GM23338 (cell line): ENCODE results near the gene FYCO1. TPM values are rescaled to one million over a fixed set of nuclear protein-coding genes. Genes with fewer than 3 reads are reported as not detected.

Experiments used
- ATAC-seq: fragments of 200-7000 bp; cut with Tn5 transposase; 3 replicates; pipeline ENCODE4 v1.9.1; 2020
- DNase-seq: peaks from one replicate; pipeline ENCODE4 v3.0.0-alpha.2; 2015; ENCODE audit warnings: low spot score
- H2AFZ ChIP-seq: fragments of 200-600 bp; sonication (generic); 2 replicates; pipeline ENCODE4 v1.8.0; 2016; ENCODE audit warnings: antibody characterized with exemption, mild to moderate bottlenecking, moderate library complexity
- H3F3A ChIP-seq: fragments of 200-600 bp; sonication (generic); replicated peaks from 2 replicates; pipeline ENCODE4 v1.8.0; 2017; ENCODE audit warnings: antibody characterized with exemption, mixed run types, low read depth
- H3K27ac ChIP-seq: fragments of 200-600 bp; sonication (generic); 2 replicates; pipeline ENCODE4 v1.6.1; 2016; ENCODE audit warnings: low read depth
- H3K27me3 ChIP-seq: fragments of 200-600 bp; sonication (generic); 2 replicates; pipeline ENCODE4 v1.8.0; 2016; ENCODE audit warnings: mild to moderate bottlenecking, mixed run types, moderate library complexity; ENCODE audit not compliant: insufficient read depth
- H3K36me3 ChIP-seq: fragments of 200-600 bp; sonication (generic); 2 replicates; pipeline ENCODE4 v1.8.0; 2016; ENCODE audit warnings: mild to moderate bottlenecking; ENCODE audit not compliant: insufficient read depth
- H3K4me1 ChIP-seq: fragments of 200-600 bp; sonication (generic); 2 replicates; pipeline ENCODE4 v1.8.0; 2016; ENCODE audit warnings: mild to moderate bottlenecking, moderate library complexity; ENCODE audit not compliant: insufficient read depth
- H3K4me2 ChIP-seq: fragments of 200-600 bp; sonication (generic); 2 replicates; pipeline ENCODE4 v1.7.1; 2017; ENCODE audit warnings: mixed run types
- H3K4me3 ChIP-seq: fragments of 200-600 bp; sonication (generic); 2 replicates; pipeline ENCODE4 v1.6.1; 2016; ENCODE audit warnings: mixed run types
- H3K79me2 ChIP-seq: fragments of 200-600 bp; sonication (generic); replicated peaks from 2 replicates; pipeline ENCODE4 v1.8.0; 2017; ENCODE audit warnings: mild to moderate bottlenecking; ENCODE audit not compliant: insufficient read depth
- H3K9me2 ChIP-seq: fragments of 200-600 bp; sonication (generic); 2 replicates; pipeline ENCODE4 v1.8.0; 2017; ENCODE audit not compliant: insufficient read depth
- H4K20me1 ChIP-seq: fragments of 200-600 bp; sonication (generic); replicated peaks from 2 replicates; pipeline ENCODE4 v1.8.0; 2017; ENCODE audit warnings: mild to moderate bottlenecking; ENCODE audit not compliant: insufficient read depth
- H3K27ac Mint-ChIP-seq: 2 replicates; pipeline ENCODE4 v1.8.0; 2020; ENCODE audit warnings: inconsistent platforms, mild to moderate bottlenecking, moderate library complexity, mixed read lengths
- H3K27me3 Mint-ChIP-seq: 3 replicates; pipeline ENCODE4 v1.8.0; 2022; ENCODE audit warnings: low read depth, mild to moderate bottlenecking, moderate library complexity, mixed read lengths, inconsistent platforms; ENCODE audit not compliant: insufficient read depth, poor library complexity
- H3K36me3 Mint-ChIP-seq: 3 replicates; pipeline ENCODE4 v1.8.0; 2021; ENCODE audit warnings: low read depth, mild to moderate bottlenecking, inconsistent platforms, moderate library complexity, mixed read lengths
- H3K4me1 Mint-ChIP-seq: 3 replicates; pipeline ENCODE4 v1.8.0; 2020; ENCODE audit warnings: mild to moderate bottlenecking, inconsistent platforms, mixed read lengths
- H3K4me3 Mint-ChIP-seq: 3 replicates; pipeline ENCODE4 v1.8.0; 2021; ENCODE audit warnings: moderate library complexity, mild to moderate bottlenecking, inconsistent platforms, mixed read lengths
- H3K9me3 Mint-ChIP-seq: 3 replicates; pipeline ENCODE4 v1.8.0; 2020; ENCODE audit warnings: moderate library complexity, mild to moderate bottlenecking, inconsistent platforms, mixed read lengths
- CREB1 ChIP-seq: fragments of 250-450 bp; sonication (Bioruptor Pico); IDR thresholded peaks from 2 replicates; pipeline ENCODE4 v1.5.0; 2020; ENCODE audit warnings: low read depth, mild to moderate bottlenecking, moderate library complexity
- CTCF ChIP-seq, 2 experiments: fragments of 200-600 bp in 1 of 2; sonication (generic) in 1 of 2; conservative IDR thresholded peaks; 2 replicates each; pipeline versions ENCODE4 v1.5.1 to v1.6.1; 2016 to 2017; ENCODE audit warnings: antibody characterized with exemption in 2 of 2, low read depth in 2 of 2, mild to moderate bottlenecking in 2 of 2, moderate library complexity in 1 of 2
- EZH2 ChIP-seq: fragments of 200-600 bp; sonication (generic); IDR thresholded peaks from one replicate; pipeline ENCODE4 v1.8.0; 2017; ENCODE audit warnings: antibody characterized with exemption, mild to moderate bottlenecking, low read depth; ENCODE audit not compliant: unreplicated experiment
- EZH2phosphoT487 ChIP-seq: fragments of 200-600 bp; sonication (generic); IDR thresholded peaks from one replicate; pipeline ENCODE4 v1.8.1; 2018; ENCODE audit warnings: antibody characterized with exemption; ENCODE audit not compliant: unreplicated experiment
- JUNB ChIP-seq: IDR thresholded peaks from one replicate; pipeline ENCODE4 v1.6.1; 2016; ENCODE audit warnings: antibody characterized with exemption; ENCODE audit not compliant: unreplicated experiment
- NANOG ChIP-seq: IDR thresholded peaks from 2 replicates; pipeline ENCODE4 v1.6.1; 2016; ENCODE audit warnings: antibody characterized with exemption, borderline replicate concordance
- REST ChIP-seq: IDR thresholded peaks from one replicate; pipeline ENCODE4 v1.6.1; 2018; ENCODE audit warnings: antibody characterized with exemption; ENCODE audit not compliant: unreplicated experiment
- STAT1 ChIP-seq: IDR thresholded peaks from one replicate; pipeline ENCODE4 v1.6.1; 2016; ENCODE audit warnings: antibody characterized with exemption; ENCODE audit not compliant: unreplicated experiment
- ZNF114 ChIP-seq: fragments of 250-450 bp; sonication (Bioruptor Pico); IDR thresholded peaks from 2 replicates; pipeline ENCODE4 v1.5.0; 2020; ENCODE audit warnings: mild to moderate bottlenecking, moderate library complexity
- ZNF331 ChIP-seq: fragments of 250-450 bp; sonication (Bioruptor Pico); IDR thresholded peaks from 2 replicates; pipeline ENCODE4 v1.5.0; 2020; ENCODE audit warnings: low read depth, mild to moderate bottlenecking, moderate library complexity
- ZNF462 ChIP-seq: fragments of 250-450 bp; sonication (Bioruptor Pico); IDR thresholded peaks from 2 replicates; pipeline ENCODE4 v1.5.0; 2020; ENCODE audit warnings: mild to moderate bottlenecking, moderate library complexity
- polyA plus RNA-seq: library from polyadenylated mRNA; unstranded; fragments of >200 nt; fragmentation: Nextera tagmentation; extraction: Ambion mirVana; gene quantifications from 2 replicates; pipeline ENCODE4 v1.2.1, GENCODE V29; 2016
- total RNA-seq: library from RNA; depleted of rRNA; stranded (reverse); fragments of >200 nt; shearing (Covaris generic); gene quantifications from 2 replicates; pipeline ENCODE4 v1.2.3, GENCODE V29; 2014

The FYCO1 gene
- total and polyA plus RNA-seq, 2 experiments from 2014 or later, result 4.5 to 17.2 TPM

DNA sequence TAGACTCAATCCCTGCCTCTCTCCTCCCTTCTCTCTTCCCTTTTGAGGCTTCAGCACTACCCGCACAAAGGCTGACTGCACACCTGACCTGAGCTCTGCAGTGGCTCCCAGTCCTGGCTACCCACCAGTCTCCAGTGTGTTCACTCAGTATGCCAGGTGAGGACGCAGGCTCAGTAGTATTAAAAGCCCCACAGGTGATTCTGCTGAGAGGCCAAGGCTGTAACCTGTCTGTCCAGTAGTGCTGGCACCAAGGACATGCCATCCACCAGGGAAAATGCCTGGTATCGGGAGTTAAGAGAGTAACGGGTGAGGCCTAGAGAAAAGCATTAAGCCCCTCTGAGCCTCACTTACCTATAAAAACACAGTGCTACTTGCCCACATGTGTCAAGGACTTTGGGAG lies 20.9 kb downstream of the FYCO1 start (continued):
- TF ChIP-seq CTCF (conservative IDR thresholded peaks at IDR 0.05; ENCODE audit: low read depth in 2 of 2), result no peak
- no peak for TF ChIP-seq JUNB
- no peak for TF ChIP-seq ZNF114 (CRISPR knock-in tag)
- TF ChIP-seq STAT1, result no peak
- no peak for TF ChIP-seq CREB1 (CRISPR knock-in tag)
- no peak for TF ChIP-seq ZNF331 (CRISPR knock-in tag)
- TF ChIP-seq NANOG, result no peak
- TF ChIP-seq EZH2phosphoT487, result no peak

DNA sequence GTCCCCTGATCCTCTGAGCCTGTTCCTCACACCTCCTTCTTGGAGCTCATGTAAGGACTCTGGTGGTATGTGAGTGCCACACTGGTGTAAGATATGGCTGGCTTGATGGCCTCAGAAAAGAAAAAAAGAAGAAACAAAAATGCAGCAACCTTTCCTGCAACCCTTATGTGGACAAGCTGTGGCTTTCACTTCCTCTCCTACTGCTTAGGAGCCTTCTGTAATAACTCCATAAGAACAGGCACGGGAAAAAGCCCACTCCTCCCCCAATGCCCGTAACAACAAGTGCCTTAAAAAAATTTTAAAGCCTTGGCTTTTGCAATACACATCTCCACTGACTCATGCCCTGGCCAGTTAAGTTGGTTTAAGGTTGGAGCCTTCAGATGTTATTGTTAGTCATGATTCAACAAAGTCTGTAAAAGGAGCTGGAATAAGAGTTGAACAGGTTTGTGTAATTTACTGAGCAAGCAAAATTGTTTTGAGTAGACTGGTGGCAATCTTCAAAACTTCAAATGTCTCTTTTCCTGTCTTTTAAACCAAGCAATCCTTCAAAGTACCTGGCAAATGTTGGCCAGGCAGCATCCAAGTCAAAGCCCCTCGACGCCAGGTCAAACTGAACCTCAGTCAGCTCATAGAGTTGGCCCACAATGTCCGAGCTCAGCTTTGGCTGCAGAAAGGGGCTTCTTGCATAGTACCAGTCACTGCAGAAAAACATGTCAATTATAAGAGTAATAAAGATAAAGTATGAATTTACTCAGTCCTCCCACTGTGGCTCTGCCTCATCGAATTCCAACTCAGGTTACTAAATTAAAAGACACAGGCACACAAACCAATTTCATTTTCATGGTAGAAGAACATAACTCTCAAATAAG lies 22.9 kb downstream of the FYCO1 start:
- no peaks in the 10 kb centered on the region; the same call in 1 of the 2 replicates for H4K20me1 ChIP-seq
- no peaks in the 10 kb centered on the region for H3F3A ChIP-seq
- peaks cover 17% of the 10 kb centered on the region for H3K36me3 ChIP-seq
- Mint-ChIP-seq H3K27me3 (peaks cover 2% of the 10 kb centered on the region), H3K27ac (no peak overlapping the region), H3K9me3 (no peaks in the 10 kb centered on the region), H3K4me3 (no peak overlapping the region), H3K4me1 (no peaks in the 10 kb centered on the region; the same call in 2 of the 3 replicates), H3K36me3 (peaks cover 27% of the 10 kb centered on the region)
- no peak for DNase-seq
- ATAC-seq, result no peak
- H3K27ac ChIP-seq, result no peak overlapping the region
- no peaks in the 10 kb centered on the region for H3K4me1 ChIP-seq
- no peak overlapping the region for H3K4me2 ChIP-seq
- no peaks in the 10 kb centered on the region for H3K9me2 ChIP-seq
- no peak overlapping the region for H2AFZ ChIP-seq
- no peaks in the 10 kb centered on the region for H3K27me3 ChIP-seq
- no peak overlapping the region for H3K4me3 ChIP-seq
- no peaks in the 10 kb centered on the region for H3K79me2 ChIP-seq
- TF ChIP-seq REST (no peak), ZNF462 (CRISPR knock-in tag) (no peak), JUNB (no peak), STAT1 (no peak), ZNF331 (CRISPR knock-in tag) (no peak), EZH2 (no peak), CREB1 (CRISPR knock-in tag) (no peak), ZNF114 (CRISPR knock-in tag) (no peak)
